ENCODE data around the gene RILPL2.
"Not testable (repeated sequence)": the region's sequence is repeated elsewhere in the genome, so short reads cannot be mapped to it uniquely, and the experiment has no call there.

RILPL2 gene

DNA sequence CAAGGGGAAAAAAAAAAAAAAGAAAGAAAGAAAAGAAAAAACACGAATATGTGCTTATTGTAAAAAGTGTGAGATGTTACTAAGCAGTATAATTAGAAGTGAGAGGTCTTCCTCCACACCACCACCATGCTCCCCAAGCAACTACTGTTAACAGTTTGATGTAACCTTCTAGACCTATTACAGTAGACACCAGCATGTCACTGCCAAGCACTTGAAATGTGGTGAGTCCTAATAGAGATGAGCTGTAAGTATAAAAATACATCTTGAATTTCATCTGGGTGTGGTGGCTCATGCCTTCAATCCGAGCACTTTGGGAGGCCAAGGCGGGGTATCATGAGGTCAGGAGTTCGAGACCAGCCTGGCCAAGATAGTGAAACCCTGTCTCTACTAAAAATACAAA lies 13.4 kb upstream of the RILPL2 start:
- no peak for DNase-seq (ENCODE audit: low spot score)

- DNase-seq (ENCODE audit: low spot score) = no peak
Observed at GRCh38 chr12:123449249-123449733, 12.8 kb upstream of the RILPL2 start.

DNA sequence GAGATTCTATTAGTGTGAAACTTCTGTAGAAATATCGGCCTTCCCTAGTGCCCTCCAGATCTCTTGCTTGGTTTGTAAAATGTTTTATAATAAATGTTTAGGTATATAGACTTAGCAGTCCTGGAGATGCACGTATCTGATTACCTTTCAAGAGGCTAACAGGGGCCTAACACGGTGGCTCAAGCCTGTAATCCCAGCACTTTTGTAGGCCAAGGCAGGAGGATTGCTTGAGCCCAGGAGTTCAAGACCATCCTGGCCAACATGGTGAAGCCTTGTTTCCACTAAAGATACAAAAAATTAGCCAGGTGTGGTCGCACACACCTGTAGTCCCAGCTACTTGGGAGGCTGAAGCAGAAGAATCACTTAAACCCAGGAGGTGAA lies 9.8 kb upstream of the RILPL2 start:
- DNase-seq (ENCODE audit: low spot score) = no peak

DNA sequence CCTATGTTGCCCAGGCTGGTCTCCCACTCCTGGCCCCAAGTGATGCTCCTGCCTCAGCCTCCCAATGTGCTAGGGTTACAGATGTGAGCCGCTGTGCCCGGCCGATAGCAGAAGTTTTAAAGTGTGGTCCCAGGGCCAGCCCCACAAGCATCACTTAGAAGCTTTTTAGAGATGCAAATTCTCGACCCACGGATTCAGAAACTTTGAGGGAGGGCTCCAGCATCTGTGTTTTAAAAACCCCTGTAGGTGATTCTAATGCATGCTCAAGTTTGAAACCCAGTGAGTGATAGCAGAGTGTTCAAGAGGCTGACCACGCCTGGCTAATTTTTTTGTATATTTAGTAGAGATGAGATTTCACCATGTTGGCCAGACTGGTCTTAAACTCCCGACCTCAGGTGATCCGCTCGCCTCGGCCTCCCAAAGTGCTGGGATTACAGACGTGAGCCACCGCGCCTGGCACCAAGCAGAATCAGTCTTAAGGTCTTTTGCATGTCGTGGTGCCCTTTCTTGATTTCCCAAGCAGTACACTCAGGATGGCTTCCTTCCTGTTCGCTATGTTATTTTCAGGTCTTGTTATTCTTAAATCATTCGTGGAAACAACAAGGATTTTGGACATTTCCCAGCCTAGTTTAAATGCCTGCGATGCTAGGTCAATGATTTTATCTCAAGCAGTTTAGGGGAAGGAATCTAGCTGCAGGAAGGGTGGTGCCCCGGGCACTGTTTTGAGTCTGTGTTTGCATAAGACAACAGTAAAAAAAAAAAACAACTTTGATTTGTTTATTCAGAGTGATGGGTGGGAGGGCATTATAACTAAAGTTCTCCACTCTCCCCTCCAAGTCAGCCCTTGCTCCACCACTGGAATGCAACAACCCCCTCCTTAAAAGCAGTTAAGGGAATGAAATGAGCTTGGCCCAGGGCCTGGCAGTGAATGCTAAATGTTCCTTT lies 9.2 kb upstream of the RILPL2 start:
- no peak for DNase-seq (ENCODE audit: low spot score)

GRCh38 chr12:123444092-123445026 lies 7.9 kb upstream of the RILPL2 start:
- no peak for DNase-seq (ENCODE audit: low spot score)

- no peak for DNase-seq (ENCODE audit: low spot score)
Observed at GRCh38 chr12:123442774-123443173, 6.3 kb upstream of the RILPL2 start.

GRCh38 chr12:123441523-123442164 lies 5.2 kb upstream of the RILPL2 start:
- DNase-seq (ENCODE audit: low spot score) = no peak

DNA sequence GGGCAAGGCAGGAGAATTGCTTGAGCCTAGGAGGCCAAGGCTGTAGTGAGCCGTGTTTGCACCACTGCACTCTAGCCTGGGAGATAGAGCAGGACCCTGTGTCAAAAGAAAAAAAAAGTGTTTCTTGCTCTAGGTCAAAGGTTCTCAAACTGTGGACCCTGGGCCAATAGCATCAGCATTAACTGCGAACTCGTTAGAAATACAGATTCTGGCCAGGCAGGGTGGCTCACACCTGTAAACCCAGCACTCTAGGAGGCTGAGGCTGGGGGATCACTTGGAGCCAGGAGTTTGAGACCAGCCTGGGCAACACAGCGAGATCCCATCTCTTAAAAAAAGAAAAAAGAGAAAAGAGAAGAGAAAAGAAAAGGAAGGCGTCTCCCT lies 858 bp downstream of the RILPL2 start:
- DNase-seq (ENCODE audit: low spot score) = no peak

DNA sequence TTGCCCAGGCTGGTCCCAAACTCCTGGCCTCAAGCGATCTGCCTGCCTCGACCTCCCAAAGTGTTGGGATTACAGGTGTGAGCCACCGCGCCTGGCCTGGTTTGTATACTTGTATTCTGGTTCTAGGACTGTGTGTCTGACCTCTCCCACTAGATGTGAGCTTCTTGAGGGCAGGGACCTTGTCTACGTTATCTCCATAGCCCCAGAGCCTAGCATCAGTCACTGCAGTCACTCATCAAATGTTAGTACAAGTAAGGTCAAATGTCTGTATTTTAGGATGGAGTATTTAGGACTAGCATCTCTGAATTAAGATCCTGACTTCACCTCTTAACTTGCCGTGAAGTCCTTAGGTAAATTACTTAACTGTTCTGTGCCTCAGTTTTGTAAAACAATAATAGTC lies 2.9 kb downstream of the RILPL2 start:
- no peak for DNase-seq (ENCODE audit: low spot score)

DNA sequence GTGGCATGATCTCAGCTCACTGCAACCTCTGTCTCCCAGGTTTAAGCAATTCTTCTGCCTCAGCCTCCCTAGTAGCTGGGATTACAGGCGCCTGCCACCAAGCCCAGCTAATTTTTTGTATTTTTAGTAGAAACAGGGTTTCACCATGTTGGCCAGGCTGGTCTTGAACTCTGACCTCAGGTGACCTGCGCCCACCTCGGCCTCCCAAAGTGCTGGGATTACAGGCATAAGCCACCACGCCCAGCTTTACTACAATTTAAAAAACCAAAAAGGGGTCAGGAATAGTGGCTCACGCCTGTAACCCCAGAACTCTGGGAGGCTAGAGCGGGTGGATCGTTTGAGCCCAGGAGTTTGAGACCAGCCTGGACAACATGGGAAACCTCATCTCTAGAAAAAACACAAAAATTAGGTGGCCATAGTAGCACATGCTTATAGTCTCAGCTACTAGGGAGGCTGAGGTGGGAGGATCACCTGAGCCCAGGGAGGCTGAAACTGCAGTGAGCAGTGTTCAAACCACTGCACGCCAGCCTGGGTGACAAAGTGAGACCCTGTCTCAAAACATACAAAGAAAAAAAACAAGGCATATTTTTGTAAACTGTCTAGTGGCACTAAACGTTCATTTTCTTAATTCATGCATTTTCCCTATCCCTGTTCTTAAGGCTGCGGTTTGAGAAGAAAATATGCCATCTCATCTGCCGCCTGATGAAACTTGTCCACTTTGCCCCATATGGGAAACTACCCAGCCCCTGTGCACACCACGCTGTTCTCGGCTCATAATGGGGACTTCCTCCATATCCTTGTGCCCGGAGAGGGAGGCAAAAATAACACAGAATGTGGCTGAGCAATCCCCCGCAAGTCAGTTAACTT lies 4.3 kb downstream of the RILPL2 start:
- not testable (repeated sequence) for DNase-seq (ENCODE audit: low spot score)

DNA sequence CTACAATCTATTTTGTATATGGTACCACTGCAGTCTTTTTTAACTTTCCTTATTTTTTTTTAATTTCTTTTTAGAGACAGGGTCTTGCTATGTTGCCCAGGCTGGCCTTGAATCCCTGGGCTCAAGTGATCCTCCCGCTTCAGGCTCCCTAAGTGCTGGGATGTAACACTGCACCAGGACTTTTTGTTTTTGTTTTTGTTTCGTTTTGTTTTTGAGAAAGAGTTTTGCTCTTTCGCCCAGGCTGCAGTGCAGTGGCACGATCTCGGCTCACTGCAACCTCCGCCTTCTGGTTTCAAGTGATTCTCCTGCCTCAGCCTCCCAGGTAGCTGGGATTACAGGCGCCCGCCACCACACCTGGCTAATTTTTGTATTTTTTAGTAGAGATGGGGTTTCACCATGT lies 7.4 kb downstream of the RILPL2 start:
- not testable (repeated sequence) for DNase-seq (ENCODE audit: low spot score)

DNA sequence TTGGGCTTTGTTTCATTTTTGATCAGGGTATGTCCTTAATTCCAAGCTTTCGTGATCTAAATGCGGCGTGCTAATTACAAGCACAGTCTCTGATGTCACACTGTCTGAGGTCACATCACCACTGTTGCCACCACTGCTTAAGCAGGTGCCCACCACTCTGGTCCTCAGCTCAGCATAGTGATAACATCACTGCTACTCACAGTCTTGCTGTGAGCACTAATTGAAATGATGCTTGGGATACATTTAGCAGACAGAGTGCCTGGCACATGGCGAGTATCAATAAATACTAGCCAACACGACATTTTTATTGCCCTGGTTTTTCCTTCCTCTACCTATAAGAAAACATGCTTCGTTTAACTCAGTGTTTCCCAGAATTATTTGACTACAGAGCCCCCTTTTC lies 7.9 kb downstream of the RILPL2 start:
- no peak for DNase-seq (ENCODE audit: low spot score)

GRCh38 chr12:123427036-123427769 lies 9.3 kb downstream of the RILPL2 start:
- DNase-seq (ENCODE audit: low spot score) = no peak

DNA sequence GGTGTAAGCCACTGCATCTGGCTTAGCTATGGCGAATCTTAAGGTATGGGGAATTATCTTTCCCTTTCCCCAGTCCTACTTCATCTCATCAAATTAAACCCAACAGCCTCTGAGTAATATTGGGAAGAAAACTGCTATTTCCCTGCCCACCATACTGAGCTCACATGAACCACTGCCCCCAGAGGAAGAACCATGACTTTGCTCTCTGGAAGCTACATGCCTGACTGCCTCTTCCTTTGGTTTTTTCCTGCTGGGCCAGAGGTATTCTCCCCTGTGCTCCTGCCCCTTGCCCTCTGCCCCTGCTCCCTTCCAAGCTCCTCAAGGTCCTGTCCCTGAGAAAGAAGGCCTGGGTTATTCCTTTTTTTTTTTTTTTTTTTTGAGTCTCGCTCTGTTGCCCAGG lies 15.2 kb downstream of the RILPL2 start:
- DNase-seq (ENCODE audit: low spot score) = no peak

DNA sequence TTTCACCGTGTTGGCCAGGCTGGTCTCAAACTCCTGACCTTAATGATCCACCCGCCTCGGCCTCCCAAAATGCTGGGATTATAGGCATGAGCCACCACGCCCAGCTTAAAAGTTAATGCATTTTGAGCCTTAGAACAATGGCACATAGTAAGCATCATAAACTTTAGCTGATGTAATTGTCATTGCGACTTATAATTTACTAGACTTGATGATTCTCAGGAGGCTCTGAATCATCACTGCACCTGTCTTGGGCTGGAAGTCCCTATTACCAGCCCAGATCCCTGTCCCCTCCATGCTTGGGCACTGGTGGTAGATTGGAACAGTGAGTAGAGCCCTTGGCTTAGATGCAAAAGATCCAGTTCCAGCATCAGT lies 26.5 kb downstream of the RILPL2 start:
- no peak for DNase-seq (ENCODE audit: low spot score)

GRCh38 chr12:123409284-123410040 lies 27.0 kb downstream of the RILPL2 start:
- DNase-seq (ENCODE audit: low spot score) = not testable (repeated sequence)

DNA sequence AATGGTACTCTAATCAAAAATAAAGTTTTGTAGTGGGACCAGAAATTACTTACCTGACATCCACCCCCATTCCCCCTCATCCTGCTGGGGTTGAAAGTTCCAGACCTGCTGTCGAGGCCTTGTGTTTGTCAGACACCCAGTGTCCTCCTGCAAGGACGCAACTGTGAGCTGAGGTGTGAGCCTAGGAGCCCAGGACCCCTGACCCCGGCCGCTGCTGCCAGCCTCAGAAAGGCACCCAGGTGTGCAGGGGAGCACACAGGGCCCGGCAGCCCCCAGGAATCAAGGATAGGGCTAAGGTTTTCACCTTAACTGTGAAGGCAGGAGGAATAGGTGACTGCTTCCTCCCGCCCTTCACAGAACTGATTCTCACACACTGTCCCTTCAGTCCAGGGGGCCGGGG lies 27.9 kb downstream of the RILPL2 start:
- not testable (repeated sequence) for DNase-seq (ENCODE audit: low spot score)

- DNase-seq (ENCODE audit: low spot score) = not testable (repeated sequence)
Observed at GRCh38 chr12:123407934-123408333, 28.6 kb downstream of the RILPL2 start.

- DNase-seq (ENCODE audit: low spot score) = not testable (repeated sequence)
Observed at GRCh38 chr12:123407269-123407668, 29.2 kb downstream of the RILPL2 start.

GRCh38 chr12:123404581-123404980 lies 31.9 kb downstream of the RILPL2 start:
- no peak for DNase-seq (ENCODE audit: low spot score)

Measured in LoVo (cell line).